ENCODE results near the gene EARS2. TPM values are rescaled to one million over a fixed set of nuclear protein-coding genes. Genes with fewer than 3 reads are reported as not detected.
A peak's percentile ranks its signal among the peaks of the same experiment; 100 is the strongest.

EARS2 gene
- total RNA-seq, 1 donor from 2014 or later = 26.1 TPM

- Histone ChIP-seq H3K4me3 (ENCODE audit: low read length in 3 of 3) (no peak overlapping the region), H3K4me1 (ENCODE audit: control insufficient read depth in 3 of 3, insufficient read depth in 3 of 3, low read length in 3 of 3) (peaks cover 28 to 44% (median 33%) of the 10 kb centered on the region in 3 donors), H3K36me3 (ENCODE audit: control insufficient read depth in 3 of 3, insufficient read depth in 3 of 3, low read length in 3 of 3) (peaks cover 0 to 8% (median 0%) of the 10 kb centered on the region in 3 donors), H3K27me3 (ENCODE audit: control insufficient read depth in 3 of 3, insufficient read depth in 3 of 3, low read length in 3 of 3) (no peaks in the 10 kb centered on the region), H3K27ac (ENCODE audit: low read depth, low read length) (peak overlapping the region; percentile 69), H3K9me3 (ENCODE audit: control insufficient read depth in 3 of 3, low read length in 3 of 3) (no peaks in the 10 kb centered on the region), H3K9ac (ENCODE audit: low read depth in 1 of 3, low read length in 3 of 3) (peak overlapping the region in 1 of 3 donors; percentile 1)
Measured at GRCh38 chr16:23504076-23504452, 53.1 kb downstream of the EARS2 start.

GRCh38 chr16:23502466-23502865 is 54.7 kb downstream of the EARS2 start:
- Histone ChIP-seq H3K36me3 (ENCODE audit: control insufficient read depth in 3 of 3, insufficient read depth in 3 of 3, low read length in 3 of 3) (peaks cover 0 to 8% (median 0%) of the 10 kb centered on the region in 3 donors), H3K4me3 (ENCODE audit: low read length in 3 of 3) (no peak overlapping the region), H3K9ac (ENCODE audit: low read depth in 1 of 3, low read length in 3 of 3) (no peak overlapping the region), H3K27ac (ENCODE audit: low read depth, low read length) (no peak overlapping the region), H3K4me1 (ENCODE audit: control insufficient read depth in 3 of 3, insufficient read depth in 3 of 3, low read length in 3 of 3) (peaks cover 22 to 32% (median 27%) of the 10 kb centered on the region in 3 donors), H3K9me3 (ENCODE audit: control insufficient read depth in 3 of 3, low read length in 3 of 3) (no peaks in the 10 kb centered on the region), H3K27me3 (ENCODE audit: control insufficient read depth in 3 of 3, insufficient read depth in 3 of 3, low read length in 3 of 3) (no peaks in the 10 kb centered on the region)

- H3K9ac ChIP-seq (ENCODE audit: low read depth in 1 of 3, low read length in 3 of 3) = no peak overlapping the region
- H3K4me3 ChIP-seq (ENCODE audit: low read length in 3 of 3) = no peak overlapping the region
- peaks cover 0 to 5% (median 0%) of the 10 kb centered on the region in 3 donors for H3K36me3 ChIP-seq (ENCODE audit: control insufficient read depth in 3 of 3, insufficient read depth in 3 of 3, low read length in 3 of 3)
- no peaks in the 10 kb centered on the region for H3K27me3 ChIP-seq (ENCODE audit: control insufficient read depth in 3 of 3, insufficient read depth in 3 of 3, low read length in 3 of 3)
- peaks cover 17 to 32% (median 24%) of the 10 kb centered on the region in 3 donors for H3K4me1 ChIP-seq (ENCODE audit: control insufficient read depth in 3 of 3, insufficient read depth in 3 of 3, low read length in 3 of 3)
- H3K27ac ChIP-seq (ENCODE audit: low read depth, low read length) = no peak overlapping the region
- H3K9me3 ChIP-seq (ENCODE audit: control insufficient read depth in 3 of 3, low read length in 3 of 3) = no peaks in the 10 kb centered on the region
Measured at GRCh38 chr16:23501291-23501690, 55.9 kb downstream of the EARS2 start.

GRCh38 chr16:23500862-23501225 is 56.3 kb downstream of the EARS2 start:
- Histone ChIP-seq H3K27ac (ENCODE audit: low read depth, low read length) (no peak overlapping the region), H3K4me1 (ENCODE audit: control insufficient read depth in 3 of 3, insufficient read depth in 3 of 3, low read length in 3 of 3) (peaks cover 14 to 28% (median 21%) of the 10 kb centered on the region in 3 donors), H3K9ac (ENCODE audit: low read depth in 1 of 3, low read length in 3 of 3) (no peak overlapping the region), H3K9me3 (ENCODE audit: control insufficient read depth in 3 of 3, low read length in 3 of 3) (no peaks in the 10 kb centered on the region), H3K4me3 (ENCODE audit: low read length in 3 of 3) (no peak overlapping the region), H3K27me3 (ENCODE audit: control insufficient read depth in 3 of 3, insufficient read depth in 3 of 3, low read length in 3 of 3) (no peaks in the 10 kb centered on the region), H3K36me3 (ENCODE audit: control insufficient read depth in 3 of 3, insufficient read depth in 3 of 3, low read length in 3 of 3) (peaks cover 0 to 5% (median 0%) of the 10 kb centered on the region in 3 donors)

GRCh38 chr16:23500212-23500861 is 56.8 kb downstream of the EARS2 start:
- Histone ChIP-seq H3K4me1 (ENCODE audit: control insufficient read depth in 3 of 3, insufficient read depth in 3 of 3, low read length in 3 of 3) (peaks cover 14 to 27% (median 21%) of the 10 kb centered on the region in 3 donors), H3K36me3 (ENCODE audit: control insufficient read depth in 3 of 3, insufficient read depth in 3 of 3, low read length in 3 of 3) (peaks cover 3 to 9% (median 4%) of the 10 kb centered on the region in 3 donors), H3K27ac (ENCODE audit: low read depth, low read length) (no peak overlapping the region), H3K9ac (ENCODE audit: low read depth in 1 of 3, low read length in 3 of 3) (no peak overlapping the region), H3K27me3 (ENCODE audit: control insufficient read depth in 3 of 3, insufficient read depth in 3 of 3, low read length in 3 of 3) (no peaks in the 10 kb centered on the region), H3K4me3 (ENCODE audit: low read length in 3 of 3) (no peak overlapping the region), H3K9me3 (ENCODE audit: control insufficient read depth in 3 of 3, low read length in 3 of 3) (no peaks in the 10 kb centered on the region)

- Histone ChIP-seq H3K9me3 (ENCODE audit: control insufficient read depth in 3 of 3, low read length in 3 of 3) (no peaks in the 10 kb centered on the region), H3K9ac (ENCODE audit: low read depth in 1 of 3, low read length in 3 of 3) (no peak overlapping the region), H3K27me3 (ENCODE audit: control insufficient read depth in 3 of 3, insufficient read depth in 3 of 3, low read length in 3 of 3) (no peaks in the 10 kb centered on the region), H3K27ac (ENCODE audit: low read depth, low read length) (no peak overlapping the region), H3K4me3 (ENCODE audit: low read length in 3 of 3) (no peak overlapping the region), H3K4me1 (ENCODE audit: control insufficient read depth in 3 of 3, insufficient read depth in 3 of 3, low read length in 3 of 3) (peaks cover 9 to 21% (median 17%) of the 10 kb centered on the region in 3 donors), H3K36me3 (ENCODE audit: control insufficient read depth in 3 of 3, insufficient read depth in 3 of 3, low read length in 3 of 3) (peaks cover 4 to 9% (median 6%) of the 10 kb centered on the region in 3 donors)
Measured at GRCh38 chr16:23499801-23500200, 57.3 kb downstream of the EARS2 start.

GRCh38 chr16:23498863-23499262 is 58.3 kb downstream of the EARS2 start:
- H3K27me3 ChIP-seq (ENCODE audit: control insufficient read depth in 3 of 3, insufficient read depth in 3 of 3, low read length in 3 of 3) = no peaks in the 10 kb centered on the region
- no peak overlapping the region for H3K27ac ChIP-seq (ENCODE audit: low read depth, low read length)
- no peak overlapping the region for H3K9ac ChIP-seq (ENCODE audit: low read depth in 1 of 3, low read length in 3 of 3)
- H3K4me1 ChIP-seq (ENCODE audit: control insufficient read depth in 3 of 3, insufficient read depth in 3 of 3, low read length in 3 of 3) = peaks cover 0 to 12% (median 8%) of the 10 kb centered on the region in 3 donors
- peaks cover 10 to 16% (median 14%) of the 10 kb centered on the region in 3 donors for H3K36me3 ChIP-seq (ENCODE audit: control insufficient read depth in 3 of 3, insufficient read depth in 3 of 3, low read length in 3 of 3)
- no peaks in the 10 kb centered on the region for H3K9me3 ChIP-seq (ENCODE audit: control insufficient read depth in 3 of 3, low read length in 3 of 3)
- no peak overlapping the region for H3K4me3 ChIP-seq (ENCODE audit: low read length in 3 of 3)

- peak overlapping the region in 1 of 3 donors; percentile 19 for H3K9ac ChIP-seq (ENCODE audit: low read depth in 1 of 3, low read length in 3 of 3)
- no peak overlapping the region for H3K4me3 ChIP-seq (ENCODE audit: low read length in 3 of 3)
- peak overlapping the region; percentile 27 for H3K27ac ChIP-seq (ENCODE audit: low read depth, low read length)
- H3K4me1 ChIP-seq (ENCODE audit: control insufficient read depth in 3 of 3, insufficient read depth in 3 of 3, low read length in 3 of 3) = peaks cover 4 to 14% (median 11%) of the 10 kb centered on the region in 3 donors
- no peaks in the 10 kb centered on the region for H3K27me3 ChIP-seq (ENCODE audit: control insufficient read depth in 3 of 3, insufficient read depth in 3 of 3, low read length in 3 of 3)
- H3K9me3 ChIP-seq (ENCODE audit: control insufficient read depth in 3 of 3, low read length in 3 of 3) = no peaks in the 10 kb centered on the region
- H3K36me3 ChIP-seq (ENCODE audit: control insufficient read depth in 3 of 3, insufficient read depth in 3 of 3, low read length in 3 of 3) = peaks cover 24 to 29% (median 27%) of the 10 kb centered on the region in 3 donors
Measured at GRCh38 chr16:23497543-23497868, 59.6 kb downstream of the EARS2 start.

- Histone ChIP-seq H3K4me3 (ENCODE audit: low read length in 3 of 3) (no peak overlapping the region), H3K36me3 (ENCODE audit: control insufficient read depth in 3 of 3, insufficient read depth in 3 of 3, low read length in 3 of 3) (peaks cover 27 to 32% (median 32%) of the 10 kb centered on the region in 3 donors), H3K27me3 (ENCODE audit: control insufficient read depth in 3 of 3, insufficient read depth in 3 of 3, low read length in 3 of 3) (no peaks in the 10 kb centered on the region), H3K9ac (ENCODE audit: low read depth in 1 of 3, low read length in 3 of 3) (peak overlapping the region in 1 of 3 donors; percentile 19), H3K4me1 (ENCODE audit: control insufficient read depth in 3 of 3, insufficient read depth in 3 of 3, low read length in 3 of 3) (peaks cover 6 to 14% (median 11%) of the 10 kb centered on the region in 3 donors), H3K27ac (ENCODE audit: low read depth, low read length) (peak overlapping the region; percentile 27), H3K9me3 (ENCODE audit: control insufficient read depth in 3 of 3, low read length in 3 of 3) (no peaks in the 10 kb centered on the region)
Measured at GRCh38 chr16:23496821-23497542, 60.2 kb downstream of the EARS2 start.

- H3K9me3 ChIP-seq (ENCODE audit: control insufficient read depth in 3 of 3, low read length in 3 of 3) = no peaks in the 10 kb centered on the region
- H3K36me3 ChIP-seq (ENCODE audit: control insufficient read depth in 3 of 3, insufficient read depth in 3 of 3, low read length in 3 of 3) = peaks cover 36 to 42% (median 40%) of the 10 kb centered on the region in 3 donors
- H3K9ac ChIP-seq (ENCODE audit: low read depth in 1 of 3, low read length in 3 of 3) = no peak overlapping the region
- no peak overlapping the region for H3K27ac ChIP-seq (ENCODE audit: low read depth, low read length)
- peaks cover 6 to 14% (median 7%) of the 10 kb centered on the region in 3 donors for H3K4me1 ChIP-seq (ENCODE audit: control insufficient read depth in 3 of 3, insufficient read depth in 3 of 3, low read length in 3 of 3)
- no peak overlapping the region for H3K4me3 ChIP-seq (ENCODE audit: low read length in 3 of 3)
- no peaks in the 10 kb centered on the region for H3K27me3 ChIP-seq (ENCODE audit: control insufficient read depth in 3 of 3, insufficient read depth in 3 of 3, low read length in 3 of 3)
Measured at GRCh38 chr16:23495671-23496070, 61.5 kb downstream of the EARS2 start.
